Kidney (tissue), 14 donors: Measurements from ENCODE around the gene FBXL19. TPM values are rescaled to one million over a fixed set of nuclear protein-coding genes. Genes with fewer than 3 reads are reported as not detected.

Experiments
- DNase-seq, 5 donors: peaks; one replicate each; pipeline ENCODE4 v3.0.0-alpha.2; 2013 to 2020
- FAIRE-seq: peaks from 2 replicates; lab custom pipeline; 2012; peaks lifted over from hg19 to GRCh38; lab: Jason Lieb, UNC
- H3K27ac ChIP-seq, 2 donors: one replicate each; pipeline ENCODE4 v1.7.0; 2013; ENCODE audit warnings: low read depth in 2 of 2, low read length in 2 of 2, inconsistent platforms in 1 of 2
- H3K27me3 ChIP-seq: one replicate; pipeline ENCODE4 v1.7.1; 2013; ENCODE audit warnings: low read length, inconsistent platforms; ENCODE audit not compliant: control insufficient read depth, insufficient read depth
- H3K36me3 ChIP-seq, 3 donors: one replicate each; pipeline versions ENCODE4 v1.7.0 to v1.7.1; 2013; ENCODE audit warnings: low read length in 3 of 3, control low read depth in 1 of 3, inconsistent platforms in 1 of 3; ENCODE audit not compliant: insufficient read depth in 3 of 3, control insufficient read depth in 2 of 3
- H3K4me1 ChIP-seq, 3 donors: one replicate each; pipeline versions ENCODE4 v1.7.0 to v1.7.1; 2013; ENCODE audit warnings: low read length in 3 of 3, inconsistent platforms in 1 of 3, low read depth in 1 of 3; ENCODE audit not compliant: control insufficient read depth in 2 of 3, insufficient read depth in 2 of 3
- H3K4me3 ChIP-seq, 3 donors: one replicate each; pipeline versions ENCODE4 v1.7.0 to v1.8.1; 2013; ENCODE audit warnings: low read length in 3 of 3, control low read depth in 1 of 3, inconsistent platforms in 1 of 3
- H3K9ac ChIP-seq, 3 donors: one replicate each; pipeline versions ENCODE4 v1.7.0 to v1.7.1; 2013; ENCODE audit warnings: low read length in 3 of 3, control low read depth in 1 of 3, inconsistent platforms in 1 of 3
- H3K9me3 ChIP-seq, 3 donors: one replicate each; pipeline versions ENCODE4 v1.7.0 to v1.7.1; 2013; ENCODE audit warnings: low read length in 3 of 3, control low read depth in 1 of 3, inconsistent platforms in 1 of 3; ENCODE audit not compliant: control insufficient read depth in 2 of 3, insufficient read depth in 1 of 3
- CTCF ChIP-seq: IDR thresholded peaks from 3 replicates; pipeline ENCODE4 v1.5.1; 2012; ENCODE audit warnings: mild to moderate bottlenecking, moderate library complexity, borderline replicate concordance; ENCODE audit not compliant: insufficient read depth; ENCODE audit errors: extremely low read depth
- intact Hi-C: fragments of 100-400 bp; cut with DNase I; formaldehyde crosslinking; loops from one replicate; pipeline ENCODE4 v1.11.1; 2022
- polyA plus RNA-seq: library from polyadenylated mRNA; stranded (reverse); fragments of 350-450 nt; fragmentation: Illumina TruSeq; extraction: RNeasy Lipid Tissue Mini Kit (QIAGEN cat#74804); gene quantifications from one replicate; pipeline ENCODE4 v1.2.3, GENCODE V29; 2014; ENCODE audit warnings: low read depth, low replicate concordance; ENCODE audit not compliant: insufficient read depth
- total RNA-seq: library from RNA; stranded (reverse); fragmentation: NEBNext Ultra II Directional; extraction: Animal tissue kit (Norgen Biotek cat#: 25700); gene quantifications from one replicate; pipeline ENCODE4 v1.2.1, GENCODE V29; 2021
- donor health status: control.
- donor health status: control.
- donor health status: control.
- donor health status: control.
- donor health status: control.
- donor health status: DM: yes; HTN: yes; CAD: no.
- donor health status: Normal renal cell carcinoma (clear cell type).

FBXL19 gene
- total and polyA plus RNA-seq, 2 donors from 2014 or later = 7.4 to 18.9 TPM

- Histone ChIP-seq H3K9me3 (no peaks in the 10 kb centered on the region), H3K27ac (peak within 1 kb of the TSS; percentile 98 to 99), H3K9ac (peak within 1 kb of the TSS; percentile 84 to 98 (median 85)), H3K4me1 (peaks cover 0 to 23% (median 13%) of the 10 kb centered on the region in 3 donors), H3K4me3 (peak within 1 kb of the TSS; percentile 85 to 89 (median 87)), H3K27me3 (no peaks in the 10 kb centered on the region), H3K36me3 (peaks cover 11 to 34% (median 20%) of the 10 kb centered on the region in 3 donors)
- FAIRE-seq (no peak), DNase-seq (peak; percentile 97 to 99 (median 98))
- intact Hi-C loops = no loop called here
- peak; percentile 8 for TF ChIP-seq CTCF
Observed at GRCh38 chr16:30957456-30958174, 34.2 kb downstream of the FBXL19 start, which contains the start of gene SETD1A. Gene SETD1A (plus strand): TSS chr16:30957754. CDS start chr16:30958732, 978 bp downstream.

- DNase-seq (peak in 4 of 5 donors; percentile 59 to 89 (median 73)), FAIRE-seq (no peak)
- peaks cover 0 to 19% (median 8%) of the 10 kb centered on the region in 3 donors for H3K4me1 ChIP-seq
- peaks cover 11 to 42% (median 22%) of the 10 kb centered on the region in 3 donors for H3K36me3 ChIP-seq
- H3K9me3 ChIP-seq = no peaks in the 10 kb centered on the region
- no peaks in the 10 kb centered on the region for H3K27me3 ChIP-seq
- intact Hi-C loops = no loop called here
- no peak overlapping the region for H3K27ac ChIP-seq
- peak overlapping the region; percentile 59 to 85 (median 73) for H3K4me3 ChIP-seq
- H3K9ac ChIP-seq = peak overlapping the region; percentile 12 to 82 (median 52)
- TF ChIP-seq CTCF = no peak
Observed at GRCh38 chr16:30958175-30959079, 35.1 kb downstream of the FBXL19 start.

- Histone ChIP-seq H3K36me3 (peaks cover 11 to 52% (median 27%) of the 10 kb centered on the region in 3 donors), H3K27me3 (no peaks in the 10 kb centered on the region), H3K4me1 (peaks cover 0 to 13% (median 7%) of the 10 kb centered on the region in 3 donors), H3K9ac (no peak overlapping the region), H3K27ac (no peak overlapping the region), H3K9me3 (no peaks in the 10 kb centered on the region), H3K4me3 (no peak overlapping the region)
- FAIRE-seq = no peak
- intact Hi-C loops = no loop called here
- peak in 1 of 5 donors; percentile 33 for DNase-seq
- TF ChIP-seq CTCF = no peak
Observed at GRCh38 chr16:30961384-30961783, 38.0 kb downstream of the FBXL19 start.
